ENCODE results near the gene CCDC47. TPM values are rescaled to one million over a fixed set of nuclear protein-coding genes. Genes with fewer than 3 reads are reported as not detected.
"Not testable (repeated sequence)": the region's sequence is repeated elsewhere in the genome, so short reads cannot be mapped to it uniquely, and the experiment has no call there.

CCDC47 gene
- total RNA-seq, 1 donor = 77.1 TPM

DNA sequence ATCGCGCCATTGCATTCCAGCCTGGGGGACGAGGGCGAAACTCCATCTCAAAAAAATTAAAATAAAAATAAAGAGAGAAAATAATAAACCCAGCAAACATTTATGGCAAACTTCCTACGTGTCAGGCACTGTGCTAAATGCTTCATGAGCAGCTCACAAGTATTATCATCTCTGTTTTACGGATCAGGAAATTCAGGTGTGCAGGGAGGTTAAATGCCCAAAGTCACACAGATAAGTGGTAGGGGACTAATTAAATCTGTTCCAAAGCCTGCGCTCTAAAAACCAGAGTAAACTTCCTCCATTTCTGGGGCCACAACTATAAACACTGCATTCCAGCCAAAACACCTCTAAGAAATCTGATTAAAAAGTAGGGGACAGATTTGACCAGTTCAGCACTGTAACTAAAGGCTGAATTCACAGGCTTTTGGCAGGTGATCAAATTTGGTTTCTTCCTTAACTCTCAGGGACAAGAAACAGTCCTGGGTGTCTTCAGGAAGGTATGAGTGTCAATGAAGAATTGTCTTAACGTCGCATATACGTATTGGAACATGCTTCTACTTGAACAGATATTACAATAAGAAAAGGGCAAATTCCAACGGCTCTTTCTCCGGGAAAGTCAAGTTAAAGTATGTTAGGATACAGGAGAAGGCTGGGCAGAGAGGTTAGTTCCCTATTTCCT, 32.8 kb downstream of the CCDC47 start:
- peak; percentile 45 for DNase-seq (ENCODE audit: insufficient read length, low spot score, missing footprints)
- H4K20me1 ChIP-seq (ENCODE audit: insufficient read depth, low read length) = no peaks in the 10 kb centered on the region
- TF ChIP-seq CTCF (IDR thresholded peaks at IDR 0.05; ENCODE audit: extremely low read depth, low read depth, low read length) = no peak
- peaks cover 37% of the 10 kb centered on the region for H3K79me2 ChIP-seq (ENCODE audit: insufficient read depth, low read length)
- peaks cover 3% of the 10 kb centered on the region for H3K36me3 ChIP-seq (ENCODE audit: insufficient read depth, low read length)
- H3K4me1 ChIP-seq (ENCODE audit: insufficient read depth, low read length) = peaks cover 15% of the 10 kb centered on the region
- H3K4me3 ChIP-seq (ENCODE audit: insufficient read depth, low read length) = peak overlapping the region; percentile 98
- peak overlapping the region; percentile 97 for H3K4me2 ChIP-seq (ENCODE audit: insufficient read depth, low read length)
- no peaks in the 10 kb centered on the region for H3K9me3 ChIP-seq (ENCODE audit: low read depth, low read length)
- peak overlapping the region; percentile 90 for H2AFZ ChIP-seq (ENCODE audit: low read length)
- no peaks in the 10 kb centered on the region for H3K27me3 ChIP-seq (ENCODE audit: insufficient read depth, low read length)
- peak overlapping the region; percentile 83 for H3K27ac ChIP-seq (ENCODE audit: low read depth, low read length)

GRCh38 chr17:63735691-63736090, 37.7 kb downstream of the CCDC47 start:
- no peaks in the 10 kb centered on the region for H3K9me3 ChIP-seq (ENCODE audit: low read depth, low read length)
- DNase-seq (ENCODE audit: insufficient read length, low spot score, missing footprints) = no peak
- H3K27me3 ChIP-seq (ENCODE audit: insufficient read depth, low read length) = no peaks in the 10 kb centered on the region
- no peak overlapping the region for H3K4me2 ChIP-seq (ENCODE audit: insufficient read depth, low read length)
- H3K4me1 ChIP-seq (ENCODE audit: insufficient read depth, low read length) = peaks cover 6% of the 10 kb centered on the region
- H3K4me3 ChIP-seq (ENCODE audit: insufficient read depth, low read length) = no peak overlapping the region
- H3K27ac ChIP-seq (ENCODE audit: low read depth, low read length) = no peak overlapping the region
- H3K36me3 ChIP-seq (ENCODE audit: insufficient read depth, low read length) = no peaks in the 10 kb centered on the region
- no peak overlapping the region for H2AFZ ChIP-seq (ENCODE audit: low read length)
- peaks cover 38% of the 10 kb centered on the region for H3K79me2 ChIP-seq (ENCODE audit: insufficient read depth, low read length)
- TF ChIP-seq CTCF (IDR thresholded peaks at IDR 0.05; ENCODE audit: extremely low read depth, low read depth, low read length) = no peak
- H4K20me1 ChIP-seq (ENCODE audit: insufficient read depth, low read length) = no peaks in the 10 kb centered on the region

DNA sequence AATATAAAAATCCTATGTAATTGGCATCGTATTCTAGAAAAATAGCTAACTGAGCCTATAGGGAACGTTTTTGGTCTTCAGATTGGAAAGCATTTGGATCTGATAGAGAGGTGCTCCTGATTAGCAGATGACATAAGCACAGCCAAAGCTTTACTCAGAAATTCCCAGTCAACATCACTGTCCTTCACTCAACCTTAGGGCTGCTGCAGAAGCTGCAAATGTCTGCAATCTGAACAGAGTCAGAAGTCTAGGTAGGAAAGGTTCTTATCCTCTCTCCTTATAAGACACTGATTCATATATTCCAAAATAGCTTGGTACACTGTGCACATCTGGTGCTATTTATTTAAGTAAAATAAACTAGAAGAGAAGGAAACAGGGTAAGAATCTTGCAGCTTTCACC, 51.0 kb downstream of the CCDC47 start:
- H3K4me3 ChIP-seq (ENCODE audit: insufficient read depth, low read length) = no peak overlapping the region
- TF ChIP-seq CTCF (IDR thresholded peaks at IDR 0.05; ENCODE audit: extremely low read depth, low read depth, low read length) = no peak
- H3K9me3 ChIP-seq (ENCODE audit: low read depth, low read length) = no peaks in the 10 kb centered on the region
- H4K20me1 ChIP-seq (ENCODE audit: insufficient read depth, low read length) = no peaks in the 10 kb centered on the region
- no peaks in the 10 kb centered on the region for H3K27me3 ChIP-seq (ENCODE audit: insufficient read depth, low read length)
- no peak for DNase-seq (ENCODE audit: insufficient read length, low spot score, missing footprints)
- H3K27ac ChIP-seq (ENCODE audit: low read depth, low read length) = no peak overlapping the region
- H3K79me2 ChIP-seq (ENCODE audit: insufficient read depth, low read length) = no peaks in the 10 kb centered on the region
- H2AFZ ChIP-seq (ENCODE audit: low read length) = no peak overlapping the region
- H3K4me1 ChIP-seq (ENCODE audit: insufficient read depth, low read length) = no peaks in the 10 kb centered on the region
- H3K4me2 ChIP-seq (ENCODE audit: insufficient read depth, low read length) = no peak overlapping the region
- peaks cover 17% of the 10 kb centered on the region for H3K36me3 ChIP-seq (ENCODE audit: insufficient read depth, low read length)

GRCh38 chr17:63720194-63720593, 53.2 kb downstream of the CCDC47 start:
- DNase-seq (ENCODE audit: insufficient read length, low spot score, missing footprints); H3K27me3 ChIP-seq (ENCODE audit: insufficient read depth, low read length); H3K4me2 ChIP-seq (ENCODE audit: insufficient read depth, low read length); H3K27ac ChIP-seq (ENCODE audit: low read depth, low read length); H3K79me2 ChIP-seq (ENCODE audit: insufficient read depth, low read length); H3K36me3 ChIP-seq (ENCODE audit: insufficient read depth, low read length); H3K9me3 ChIP-seq (ENCODE audit: low read depth, low read length); H4K20me1 ChIP-seq (ENCODE audit: insufficient read depth, low read length); H3K4me3 ChIP-seq (ENCODE audit: insufficient read depth, low read length); H2AFZ ChIP-seq (ENCODE audit: low read length); H3K4me1 ChIP-seq (ENCODE audit: insufficient read depth, low read length): not testable (repeated sequence)
